Ascending aorta (tissue), 2 donors: Measurements from ENCODE around the gene LYSMD2. TPM values are rescaled to one million over a fixed set of nuclear protein-coding genes. Genes with fewer than 3 reads are reported as not detected.

Experiments used
- DNase-seq, 2 donors: peaks; one replicate each; pipeline ENCODE4 v3.0.0-alpha.2; 2019; ENCODE audit warnings: low spot score in 2 of 2
- H3K27ac ChIP-seq, 2 donors: fragments of 200-600 bp; sonication (generic); one replicate each; pipeline ENCODE4 v1.5.1; 2016 to 2017; ENCODE audit warnings: mild to moderate bottlenecking in 1 of 2
- H3K27me3 ChIP-seq: fragments of 200-600 bp; sonication (generic); one replicate; pipeline ENCODE4 v1.5.1; 2017
- H3K36me3 ChIP-seq, 2 donors: fragments of 200-600 bp; sonication (generic); one replicate each; pipeline ENCODE4 v1.5.1; 2016
- H3K4me1 ChIP-seq, 2 donors: fragments of 200-600 bp; sonication (generic); one replicate each; pipeline ENCODE4 v1.5.1; 2016 to 2017; ENCODE audit warnings: mild to moderate bottlenecking in 1 of 2
- H3K4me3 ChIP-seq, 2 donors: fragments of 200-600 bp; sonication (generic); one replicate each; pipeline ENCODE4 v1.5.1; 2016 to 2017; ENCODE audit warnings: mild to moderate bottlenecking in 1 of 2
- H3K9me3 ChIP-seq, 2 donors: fragments of 200-600 bp; sonication (generic); one replicate each; pipeline ENCODE4 v1.5.1; 2016
- CTCF ChIP-seq, 3 experiments: fragments of 200-600 bp in 2 of 3; fragments of 450-650 bp in 1 of 3; sonication (generic) in 2 of 3; IDR thresholded peaks; one replicate each; pipeline ENCODE4 v1.5.1; 2016 to 2019; ENCODE audit warnings: antibody characterized with exemption in 3 of 3, mild to moderate bottlenecking in 1 of 3, moderate library complexity in 1 of 3
- intact Hi-C: fragments of 100-400 bp; cut with DNase I; formaldehyde crosslinking; loops from one replicate; pipeline ENCODE4 v1.15.1; 2023
- total RNA-seq: library from RNA; depleted of rRNA; stranded (reverse); fragments of >200 nt; gene quantifications from one replicate; pipeline ENCODE4 v1.1.0, GENCODE V29; 2016

Gene LYSMD2
- total RNA-seq, 1 donor from 2014 or later: 45.3 TPM

- intact Hi-C loops: no loop called here
- Histone ChIP-seq H3K27me3 (no peaks in the 10 kb centered on the region), H3K9me3 (no peaks in the 10 kb centered on the region), H3K27ac (no peak overlapping the region), H3K36me3 (peaks cover 24 to 26% of the 10 kb centered on the region in 2 donors), H3K4me3 (no peak overlapping the region), H3K4me1 (no peaks in the 10 kb centered on the region)
- no peak for DNase-seq
- TF ChIP-seq CTCF (IDR thresholded peaks at IDR 0.05): no peak
Measured at GRCh38 chr15:51768018-51768417, 30.6 kb upstream of the LYSMD2 start.

GRCh38 chr15:51766341-51766740 lies 28.9 kb upstream of the LYSMD2 start:
- H3K4me1 ChIP-seq: no peaks in the 10 kb centered on the region
- intact Hi-C loops: no loop called here
- H3K4me3 ChIP-seq: no peak overlapping the region
- TF ChIP-seq CTCF (IDR thresholded peaks at IDR 0.05): no peak
- DNase-seq: no peak
- H3K36me3 ChIP-seq: peaks cover 21 to 24% of the 10 kb centered on the region in 2 donors
- H3K9me3 ChIP-seq: no peaks in the 10 kb centered on the region
- no peaks in the 10 kb centered on the region for H3K27me3 ChIP-seq
- no peak overlapping the region for H3K27ac ChIP-seq

GRCh38 chr15:51765751-51766150 lies 28.3 kb upstream of the LYSMD2 start:
- H3K36me3 ChIP-seq: peaks cover 21 to 24% of the 10 kb centered on the region in 2 donors
- H3K27ac ChIP-seq: no peak overlapping the region
- no peaks in the 10 kb centered on the region for H3K9me3 ChIP-seq
- no peaks in the 10 kb centered on the region for H3K4me1 ChIP-seq
- intact Hi-C loops: no loop called here
- H3K27me3 ChIP-seq: no peaks in the 10 kb centered on the region
- TF ChIP-seq CTCF (IDR thresholded peaks at IDR 0.05): no peak
- no peak overlapping the region for H3K4me3 ChIP-seq
- no peak for DNase-seq

- Histone ChIP-seq H3K27me3 (no peaks in the 10 kb centered on the region), H3K36me3 (no peaks in the 10 kb centered on the region), H3K27ac (no peak overlapping the region), H3K4me1 (no peaks in the 10 kb centered on the region), H3K9me3 (peaks cover 0 to 4% of the 10 kb centered on the region in 2 donors), H3K4me3 (no peak overlapping the region)
- intact Hi-C loops: no loop called here
- TF ChIP-seq CTCF (IDR thresholded peaks at IDR 0.05): no peak
- DNase-seq: no peak
Measured at GRCh38 chr15:51760805-51761204, 23.4 kb upstream of the LYSMD2 start.

GRCh38 chr15:51759557-51760070 lies 22.2 kb upstream of the LYSMD2 start:
- Histone ChIP-seq H3K27ac (no peak overlapping the region), H3K36me3 (no peaks in the 10 kb centered on the region), H3K4me1 (no peaks in the 10 kb centered on the region), H3K9me3 (peaks cover 0 to 4% of the 10 kb centered on the region in 2 donors), H3K4me3 (no peak overlapping the region), H3K27me3 (no peaks in the 10 kb centered on the region)
- no peak for TF ChIP-seq CTCF (IDR thresholded peaks at IDR 0.05)
- intact Hi-C loops: no loop called here
- no peak for DNase-seq

GRCh38 chr15:51758645-51759044 lies 21.2 kb upstream of the LYSMD2 start:
- no peaks in the 10 kb centered on the region for H3K27me3 ChIP-seq
- H3K27ac ChIP-seq: no peak overlapping the region
- H3K36me3 ChIP-seq: no peaks in the 10 kb centered on the region
- intact Hi-C loops: no loop called here
- no peaks in the 10 kb centered on the region for H3K4me1 ChIP-seq
- peaks cover 0 to 4% of the 10 kb centered on the region in 2 donors for H3K9me3 ChIP-seq
- no peak overlapping the region for H3K4me3 ChIP-seq
- DNase-seq: no peak
- no peak for TF ChIP-seq CTCF (IDR thresholded peaks at IDR 0.05)
